Muscle layer of colon (tissue), 2 donors: ENCODE results near the gene LMF2.

ENCODE experiments used
- H3K27ac ChIP-seq: one replicate; pipeline ENCODE4 v1.7.0; 2013; ENCODE audit warnings: low read depth, mild to moderate bottlenecking, low read length, moderate library complexity
- H3K27me3 ChIP-seq, 2 donors: one replicate each; pipeline ENCODE4 v1.7.0; 2013; ENCODE audit warnings: low read length in 2 of 2, mild to moderate bottlenecking in 2 of 2; ENCODE audit not compliant: insufficient read depth in 2 of 2, control insufficient read depth in 1 of 2
- H3K36me3 ChIP-seq: one replicate; pipeline ENCODE4 v1.7.0; 2013; ENCODE audit warnings: mild to moderate bottlenecking, low read length; ENCODE audit not compliant: insufficient read depth
- H3K4me1 ChIP-seq: one replicate; pipeline ENCODE4 v1.7.0; 2013; ENCODE audit warnings: mild to moderate bottlenecking, low read length; ENCODE audit not compliant: insufficient read depth
- H3K4me3 ChIP-seq, 2 donors: one replicate each; pipeline ENCODE4 v1.7.0; 2013; ENCODE audit warnings: low read length in 2 of 2, low read depth in 1 of 2, mild to moderate bottlenecking in 1 of 2, moderate library complexity in 1 of 2
- H3K9ac ChIP-seq: one replicate; pipeline ENCODE4 v1.7.0; 2013; ENCODE audit warnings: low read length
- H3K9me3 ChIP-seq: one replicate; pipeline ENCODE4 v1.7.0; 2013; ENCODE audit warnings: mild to moderate bottlenecking, low read length
- donor health status: abdominal sarcoma.
- donor health status: Adenocarcinoma of cecum.

The LMF2 gene

GRCh38 chr22:50463188-50463900 is 44.2 kb downstream of the LMF2 start:
- Histone ChIP-seq H3K9ac (no peak overlapping the region), H3K4me3 (no peak overlapping the region), H3K9me3 (no peaks in the 10 kb centered on the region), H3K36me3 (peaks cover 82% of the 10 kb centered on the region), H3K27me3 (no peaks in the 10 kb centered on the region), H3K27ac (no peak overlapping the region), H3K4me1 (no peaks in the 10 kb centered on the region)

- Histone ChIP-seq H3K36me3 (peaks cover 85% of the 10 kb centered on the region), H3K27ac (no peak overlapping the region), H3K4me1 (no peaks in the 10 kb centered on the region), H3K27me3 (no peaks in the 10 kb centered on the region), H3K4me3 (no peak overlapping the region), H3K9me3 (no peaks in the 10 kb centered on the region), H3K9ac (no peak overlapping the region)
These were observed 45.4 kb downstream of the LMF2 start for GRCh38 chr22:50461979-50462540.

- no peak overlapping the region for H3K4me3 ChIP-seq
- H3K4me1 ChIP-seq = no peaks in the 10 kb centered on the region
- peaks cover 85% of the 10 kb centered on the region for H3K36me3 ChIP-seq
- H3K9ac ChIP-seq = no peak overlapping the region
- H3K9me3 ChIP-seq = no peaks in the 10 kb centered on the region
- H3K27me3 ChIP-seq = no peaks in the 10 kb centered on the region
- no peak overlapping the region for H3K27ac ChIP-seq
These were observed 46.0 kb downstream of the LMF2 start for GRCh38 chr22:50461536-50461935.

GRCh38 chr22:50460938-50461337 is 46.6 kb downstream of the LMF2 start:
- Histone ChIP-seq H3K36me3 (peaks cover 79% of the 10 kb centered on the region), H3K9ac (no peak overlapping the region), H3K27me3 (no peaks in the 10 kb centered on the region), H3K4me1 (no peaks in the 10 kb centered on the region), H3K9me3 (no peaks in the 10 kb centered on the region), H3K27ac (no peak overlapping the region), H3K4me3 (no peak overlapping the region)

GRCh38 chr22:50459496-50460140 is 47.9 kb downstream of the LMF2 start:
- Histone ChIP-seq H3K9ac (no peak overlapping the region), H3K27ac (no peak overlapping the region), H3K4me3 (no peak overlapping the region), H3K36me3 (peaks cover 74% of the 10 kb centered on the region), H3K27me3 (no peaks in the 10 kb centered on the region), H3K9me3 (no peaks in the 10 kb centered on the region), H3K4me1 (no peaks in the 10 kb centered on the region)

DNA sequence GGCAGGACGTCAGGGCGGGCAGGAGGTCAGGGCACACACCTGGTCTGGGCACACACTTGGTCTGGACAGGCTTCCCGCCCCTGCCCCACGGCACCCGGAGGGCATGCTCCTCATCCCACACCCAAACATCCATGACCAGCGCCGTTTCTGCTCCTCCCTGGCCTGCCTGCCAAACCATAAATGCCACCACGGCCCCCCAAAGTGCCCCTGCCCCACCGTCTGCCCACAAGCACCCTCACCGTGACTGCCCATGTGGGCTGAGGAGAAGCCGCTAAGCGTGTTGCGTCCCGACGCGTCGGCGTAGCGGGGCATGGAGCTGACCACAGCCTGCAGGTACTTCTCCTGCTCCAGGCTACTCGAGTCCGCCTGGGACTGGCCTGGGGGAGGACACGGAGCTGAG is 48.5 kb downstream of the LMF2 start:
- H3K4me1 ChIP-seq = no peaks in the 10 kb centered on the region
- no peak overlapping the region for H3K9ac ChIP-seq
- H3K27me3 ChIP-seq = no peaks in the 10 kb centered on the region
- no peak overlapping the region for H3K27ac ChIP-seq
- H3K9me3 ChIP-seq = no peaks in the 10 kb centered on the region
- H3K36me3 ChIP-seq = peaks cover 73% of the 10 kb centered on the region
- H3K4me3 ChIP-seq = no peak overlapping the region

DNA sequence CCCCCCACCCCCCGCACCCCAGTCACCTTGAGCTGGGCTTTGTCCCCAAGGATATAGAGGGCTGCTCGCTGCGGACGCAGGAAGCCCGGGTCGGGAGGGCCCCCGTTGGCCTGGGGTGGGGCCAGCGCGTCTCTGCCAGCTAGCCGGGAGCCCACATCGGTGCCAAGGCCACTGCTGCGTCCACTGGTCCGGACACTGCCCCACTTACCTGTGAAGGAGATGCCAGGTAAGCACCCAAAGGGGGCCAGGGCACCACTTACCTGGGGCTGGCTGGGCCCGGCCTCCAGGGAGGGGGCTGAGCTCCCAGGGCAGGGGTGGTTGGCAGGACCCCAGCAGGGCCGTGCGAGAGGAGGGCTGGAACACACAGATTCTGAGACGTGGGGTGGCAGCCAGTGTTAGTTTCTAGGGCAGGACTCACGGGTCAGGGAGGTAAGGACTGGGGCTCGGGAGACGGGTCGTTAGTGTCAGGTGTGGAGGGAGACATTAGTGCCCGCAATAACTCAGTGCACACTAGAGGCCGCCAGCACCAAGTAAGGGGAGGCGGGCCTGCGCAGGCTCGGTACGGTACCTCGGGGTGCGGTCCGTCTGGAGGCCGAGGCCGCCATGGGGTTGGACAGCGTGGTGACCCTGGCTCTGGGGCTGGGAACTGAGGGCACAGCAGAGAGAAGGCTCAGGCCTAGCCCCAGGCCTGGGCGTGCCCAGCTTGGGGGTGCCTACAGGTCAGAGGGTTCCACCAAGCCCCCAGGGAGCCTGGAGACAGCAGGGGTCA is 50.9 kb downstream of the LMF2 start:
- peaks cover 58% of the 10 kb centered on the region for H3K36me3 ChIP-seq
- no peak overlapping the region for H3K27ac ChIP-seq
- no peak overlapping the region for H3K4me3 ChIP-seq
- H3K4me1 ChIP-seq = no peaks in the 10 kb centered on the region
- no peaks in the 10 kb centered on the region for H3K9me3 ChIP-seq
- no peaks in the 10 kb centered on the region for H3K27me3 ChIP-seq
- H3K9ac ChIP-seq = no peak overlapping the region

GRCh38 chr22:50456026-50456425 is 51.5 kb downstream of the LMF2 start:
- Histone ChIP-seq H3K4me1 (no peaks in the 10 kb centered on the region), H3K27ac (no peak overlapping the region), H3K27me3 (no peaks in the 10 kb centered on the region), H3K9ac (no peak overlapping the region), H3K36me3 (peaks cover 53% of the 10 kb centered on the region), H3K4me3 (no peak overlapping the region), H3K9me3 (no peaks in the 10 kb centered on the region)

GRCh38 chr22:50455201-50455600 is 52.3 kb downstream of the LMF2 start:
- Histone ChIP-seq H3K4me3 (no peak overlapping the region), H3K4me1 (no peaks in the 10 kb centered on the region), H3K27ac (no peak overlapping the region), H3K36me3 (peaks cover 45% of the 10 kb centered on the region), H3K9me3 (no peaks in the 10 kb centered on the region), H3K9ac (no peak overlapping the region), H3K27me3 (no peaks in the 10 kb centered on the region)

DNA sequence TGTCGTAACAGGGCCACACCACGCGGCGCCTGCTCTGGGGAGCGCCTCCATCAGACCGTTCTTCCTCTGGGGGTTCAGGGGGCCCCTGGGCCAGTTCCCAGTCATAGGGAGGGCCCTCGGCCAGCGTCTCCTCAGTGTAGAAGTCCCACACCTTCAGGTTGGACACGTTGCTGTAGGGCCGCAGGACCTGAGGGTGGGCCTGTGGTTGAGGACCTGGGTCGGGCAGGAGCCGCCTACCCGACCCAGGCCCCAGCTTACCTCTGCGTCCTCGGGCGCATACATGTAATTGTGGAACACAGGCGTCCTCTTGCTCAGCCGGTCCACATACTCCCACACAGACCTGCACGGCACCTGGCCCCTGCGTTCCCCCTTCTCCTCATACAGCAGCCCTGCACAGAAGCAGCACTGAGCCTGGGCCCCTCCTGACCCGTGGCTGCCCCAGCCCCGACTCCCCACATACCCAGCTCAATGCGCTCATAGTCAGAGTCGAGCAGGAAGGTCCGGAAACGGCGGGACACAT is 52.9 kb downstream of the LMF2 start:
- no peaks in the 10 kb centered on the region for H3K27me3 ChIP-seq
- peaks cover 43% of the 10 kb centered on the region for H3K36me3 ChIP-seq

More for the DNA sequence above, 52.9 kb downstream of the LMF2 start:
- Histone ChIP-seq H3K9ac (no peak overlapping the region), H3K9me3 (no peaks in the 10 kb centered on the region), H3K4me3 (no peak overlapping the region), H3K4me1 (no peaks in the 10 kb centered on the region), H3K27ac (no peak overlapping the region)
